8988T (cell line): ENCODE data around the gene COL6A1.

ENCODE experiments used
- DNase-seq: peaks from one replicate; pipeline ENCODE4 v3.0.0; 2011

Gene COL6A1

GRCh38 chr21:46050668-46051378 is 69.3 kb downstream of the COL6A1 start:
- no peak for DNase-seq

- DNase-seq: no peak
Observed at GRCh38 chr21:46051379-46051770, 69.8 kb downstream of the COL6A1 start.

- DNase-seq: no peak
Observed at GRCh38 chr21:46051821-46052675, 70.5 kb downstream of the COL6A1 start.

DNA sequence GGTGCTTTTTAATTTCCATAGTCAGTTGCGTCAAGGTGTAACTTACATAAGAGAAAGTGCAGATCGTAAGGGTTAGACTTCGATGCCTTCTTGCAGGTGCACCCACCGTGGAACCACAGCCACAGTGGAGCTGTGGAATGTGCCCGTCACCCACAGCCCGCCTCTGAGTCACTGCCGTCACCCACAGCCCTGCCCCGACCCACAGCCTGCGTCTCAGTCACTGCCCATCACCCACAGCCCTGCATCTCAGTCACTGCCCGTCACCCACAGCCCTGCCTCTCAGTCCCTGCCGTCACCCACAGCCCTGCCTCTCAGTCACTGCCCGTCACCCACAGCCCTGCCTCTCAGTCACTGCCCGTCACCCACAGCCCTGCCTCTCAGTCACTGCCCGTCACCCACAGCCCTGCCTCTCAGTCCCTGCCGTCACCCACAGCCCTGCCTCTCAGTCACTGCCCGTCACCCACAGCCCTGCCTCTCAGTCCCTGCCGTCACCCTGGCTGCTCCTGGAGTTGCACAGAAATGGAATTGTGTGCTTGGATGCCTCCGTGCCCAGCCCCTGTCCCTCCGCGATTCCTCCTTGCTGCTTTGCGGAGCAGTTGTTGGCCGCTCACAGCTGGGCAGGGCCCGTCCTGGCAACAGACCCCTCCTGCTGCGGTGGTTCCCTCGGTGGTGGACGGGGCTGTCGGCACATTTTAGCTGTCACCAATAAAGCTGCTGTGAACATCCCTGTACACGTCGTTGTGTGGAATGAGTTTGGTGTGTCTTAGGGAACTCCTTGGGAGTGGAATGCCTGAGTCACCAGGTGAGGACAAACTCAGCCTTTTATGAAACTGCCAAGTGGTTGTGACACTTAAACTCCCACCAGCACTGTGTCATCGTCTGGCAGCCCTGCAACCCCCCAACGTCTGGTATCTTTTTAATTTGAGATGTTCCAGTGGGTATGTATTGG is 71.4 kb downstream of the COL6A1 start:
- DNase-seq: no peak

GRCh38 chr21:46054031-46054430 is 72.5 kb downstream of the COL6A1 start:
- no peak for DNase-seq

DNA sequence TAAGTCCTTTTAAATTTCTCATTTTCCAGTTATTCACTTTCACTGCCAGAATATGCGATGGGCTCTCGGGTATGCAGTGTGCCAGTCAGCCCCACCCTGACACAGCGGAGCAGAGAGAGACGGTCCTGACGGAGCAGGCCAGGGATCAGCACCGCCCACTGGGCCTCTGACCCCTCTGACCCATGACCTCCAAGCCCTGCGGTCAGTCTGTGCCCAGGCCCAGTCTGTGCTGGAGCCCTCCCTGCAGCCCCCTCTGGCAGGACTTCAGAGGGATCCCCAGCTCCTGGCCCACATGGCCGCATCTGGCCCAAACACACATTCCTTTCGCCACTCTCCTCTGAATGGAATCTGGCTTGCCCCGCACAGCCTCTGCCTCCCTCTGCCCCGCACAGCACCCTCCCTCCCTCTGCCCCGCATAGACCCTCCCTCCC is 72.9 kb downstream of the COL6A1 start:
- no peak for DNase-seq
